Endothelial cell of umbilical vein (primary cell): Measurements from ENCODE around the gene RAB40C. TPM values are rescaled to one million over a fixed set of nuclear protein-coding genes. Genes with fewer than 3 reads are reported as not detected.

Experiments used
- BruUV-seq: library from RNA; stranded (reverse); fragments of 400-500 nt; replicated peaks from 2 replicates; lab custom pipeline; 2021; lab: Mats Ljungman, UMichigan
- CTCF ChIA-PET: fragments of 300-600, 350-600 bp; sonication (Branson Sonifier 250); formaldehyde crosslinking; loops from one replicate; lab custom pipeline; 2021; ENCODE audit warnings: antibody characterized with exemption, inconsistent platforms; lab: Charles Lee
- POLR2A ChIA-PET: fragments of 300-600, 350-600 bp; sonication (Branson Sonifier 250); formaldehyde crosslinking; loops from one replicate; lab custom pipeline; 2021; ENCODE audit warnings: antibody characterized with exemption, inconsistent platforms; lab: Charles Lee
- DNase-seq: peaks from one replicate; pipeline ENCODE4 v3.0.0-alpha.2; 2011; ENCODE audit warnings: low read depth, low spot score
- FAIRE-seq: peaks from 2 replicates; lab custom pipeline; 2011; peaks lifted over from hg19 to GRCh38; lab: Jason Lieb, UNC
- H2AFZ ChIP-seq: 2 replicates; pipeline ENCODE4 v1.6.0; 2012; ENCODE audit warnings: low read depth, low read length, control low read depth, inconsistent platforms
- H3K27ac ChIP-seq: 2 replicates; pipeline ENCODE4 v1.5.1; 2011; ENCODE audit warnings: low read depth, mild to moderate bottlenecking, control low read depth, low read length, moderate library complexity; ENCODE audit not compliant: insufficient read depth
- H3K27me3 ChIP-seq, 2 experiments: 2 replicates each; pipeline versions ENCODE4 v1.6.0 to v1.6.1; 2011; ENCODE audit warnings: low read length in 2 of 2, mixed read lengths in 1 of 2; ENCODE audit not compliant: control insufficient read depth in 2 of 2, insufficient read depth in 2 of 2
- H3K36me3 ChIP-seq, 2 experiments: 2 replicates in 1 of 2; 3 replicates in 1 of 2; pipeline ENCODE4 v1.5.1; 2011; ENCODE audit warnings: low read length in 2 of 2, mild to moderate bottlenecking in 1 of 2, moderate library complexity in 1 of 2; ENCODE audit not compliant: control insufficient read depth in 2 of 2, insufficient read depth in 2 of 2; ENCODE audit errors: extremely low read depth in 1 of 2
- H3K4me1 ChIP-seq: 3 replicates; pipeline ENCODE4 v1.5.1; 2011; ENCODE audit warnings: mild to moderate bottlenecking, low read length; ENCODE audit not compliant: control insufficient read depth, insufficient read depth; ENCODE audit errors: extremely low read depth
- H3K4me2 ChIP-seq: 2 replicates; pipeline ENCODE4 v1.6.1; 2011; ENCODE audit warnings: low read length, control low read depth, mixed read lengths; ENCODE audit not compliant: insufficient read depth
- H3K4me3 ChIP-seq, 3 experiments: fragments of 200-600 bp in 1 of 3; sonication (generic), shearing (Covaris generic) in 1 of 3; replicated peaks in 1 of 3; 2 replicates each; pipeline ENCODE4 v1.5.1; 2011 to 2016; ENCODE audit warnings: control low read depth in 3 of 3, low read length in 3 of 3, mild to moderate bottlenecking in 2 of 3, inconsistent platforms in 1 of 3, low read depth in 1 of 3, moderate library complexity in 1 of 3; ENCODE audit not compliant: insufficient read depth in 1 of 3
- H3K79me2 ChIP-seq: 2 replicates; pipeline ENCODE4 v1.6.0; 2012; ENCODE audit warnings: low read length, inconsistent platforms; ENCODE audit not compliant: control insufficient read depth, insufficient read depth
- H3K9ac ChIP-seq: replicated peaks from 2 replicates; pipeline ENCODE3; 2011; ENCODE audit warnings: low read length, control low read depth; ENCODE audit not compliant: insufficient read depth; ENCODE audit errors: extremely low read depth
- H3K9me1 ChIP-seq: replicated peaks from 3 replicates; pipeline ENCODE4 v1.6.0; 2011; ENCODE audit warnings: mild to moderate bottlenecking, low read length; ENCODE audit not compliant: control insufficient read depth, insufficient read depth; ENCODE audit errors: extremely low read depth
- H3K9me3 ChIP-seq: replicated peaks from 2 replicates; pipeline ENCODE4 v1.5.1; 2012; ENCODE audit warnings: low read length, inconsistent platforms; ENCODE audit not compliant: control insufficient read depth, insufficient read depth
- H4K20me1 ChIP-seq: replicated peaks from 2 replicates; pipeline ENCODE3; 2011; ENCODE audit warnings: mild to moderate bottlenecking, low read length; ENCODE audit not compliant: control insufficient read depth, insufficient read depth; ENCODE audit errors: extremely low read depth
- CTCF ChIP-seq, 2 donors: IDR thresholded peaks; 1 replicate in 1 of 2; 2 replicates in 1 of 2; pipeline ENCODE4 v1.5.1; 2011; ENCODE audit warnings: low read length in 2 of 2, mild to moderate bottlenecking in 2 of 2, moderate library complexity in 2 of 2, control low read depth in 1 of 2, inconsistent platforms in 1 of 2, low read depth in 1 of 2; ENCODE audit not compliant: insufficient read depth in 1 of 2; ENCODE audit errors: extremely low read depth in 1 of 2
- EZH2 ChIP-seq: IDR thresholded peaks from 2 replicates; pipeline ENCODE4 v1.6.1; 2012; ENCODE audit warnings: borderline replicate concordance, low read depth, mild to moderate bottlenecking, moderate library complexity, low read length, inconsistent platforms; ENCODE audit not compliant: severe bottlenecking
- FOS ChIP-seq: IDR thresholded peaks from 2 replicates; pipeline ENCODE4 v1.6.1; 2011; ENCODE audit warnings: mild to moderate bottlenecking, low read length, moderate library complexity, borderline replicate concordance; ENCODE audit not compliant: insufficient read depth
- GATA2 ChIP-seq: IDR thresholded peaks from 2 replicates; pipeline ENCODE4 v1.7.0; 2011; ENCODE audit warnings: low read depth, mild to moderate bottlenecking, moderate library complexity, mixed read lengths, low read length; ENCODE audit not compliant: insufficient read length, insufficient read depth
- JUN ChIP-seq: IDR thresholded peaks from 2 replicates; pipeline ENCODE4 v1.6.1; 2011; ENCODE audit warnings: borderline replicate concordance, low read depth; ENCODE audit not compliant: insufficient read length, insufficient read depth
- MAX ChIP-seq: IDR thresholded peaks from 2 replicates; pipeline ENCODE4 v1.6.1; 2011; ENCODE audit not compliant: insufficient read depth, insufficient read length
- MYC ChIP-seq: IDR thresholded peaks from one replicate; pipeline ENCODE4 v1.6.1; 2011; ENCODE audit warnings: mild to moderate bottlenecking, low read depth, low read length
- POLR2A ChIP-seq: IDR thresholded peaks from 2 replicates; pipeline ENCODE4 v1.6.1; 2012; ENCODE audit warnings: low read depth, mild to moderate bottlenecking, control low read depth, low read length
- POLR2AphosphoS5 ChIP-seq: IDR thresholded peaks from 2 replicates; pipeline ENCODE4 v1.6.1; 2012; ENCODE audit warnings: low read depth, mild to moderate bottlenecking, control low read depth, low read length, moderate library complexity; ENCODE audit not compliant: insufficient read depth
- dilution Hi-C: fragments of 300-500 bp; cut with MboI; formaldehyde crosslinking; loops from one replicate; pipeline ENCODE4 v1.15.0; 2019; ENCODE audit warnings: low sequenced_read_pairs; ENCODE audit not compliant: extremely low pct_ligation_motif_present
- intact Hi-C: fragments of 100-400 bp; cut with micrococcal nuclease; formaldehyde crosslinking; loops from one replicate; pipeline ENCODE4 v1.10.0; 2022
- polyA plus RNA-seq, 4 experiments: library from polyadenylated mRNA; depleted of rRNA in 3 of 4; stranded (reverse) in 3 of 4; unstranded in 1 of 4; fragments of >200 nt; gene quantifications; 2 replicates each; pipeline versions ENCODE4 v1.2.1 to v1.2.3, GENCODE V29; 2011 to 2012; ENCODE audit warnings: missing spikeins in 1 of 4
- total RNA-seq: library from RNA; stranded (reverse); gene quantifications from 2 replicates; pipeline ENCODE4 v1.2.3, GENCODE V29; 2021

The RAB40C gene
- total and polyA plus RNA-seq, 2 donors (not counting 3 experiments of a cell fraction or from before 2014, with no cell fraction given) = 12.4 to 18.8 TPM

GRCh38 chr16:629833-630248 lies 40.0 kb downstream of the RAB40C start:
- dilution Hi-C loops = no loop called here
- ChIA-PET CTCF (no interaction called here), POLR2A (no interaction called here)

More at GRCh38 chr16:629833-630248, 40.0 kb downstream of the RAB40C start:
- Histone ChIP-seq H3K9me1 (no peaks in the 10 kb centered on the region), H3K36me3 (peaks cover 0 to 5% of the 10 kb centered on the region in 2 experiments), H3K4me1 (peaks cover 3% of the 10 kb centered on the region), H3K9ac (no peak overlapping the region), H3K79me2 (peaks cover 2% of the 10 kb centered on the region), H3K9me3 (no peaks in the 10 kb centered on the region), H3K27me3 (no peaks in the 10 kb centered on the region), H3K4me3 (no peak overlapping the region), H3K27ac (no peak overlapping the region), H2AFZ (no peak overlapping the region), H4K20me1 (no peaks in the 10 kb centered on the region), H3K4me2 (no peak overlapping the region)
- BruUV-seq = no TSS peak
- FAIRE-seq (no peak), DNase-seq (no peak)
- intact Hi-C loops = no loop called here
- TF ChIP-seq JUN (no peak), CTCF (IDR thresholded peaks at IDR 0.05; ENCODE audit: extremely low read depth in 1 of 2, insufficient read depth in 1 of 2, low read depth in 1 of 2, low read length in 2 of 2) (no peak), POLR2AphosphoS5 (no peak), MAX (no peak), GATA2 (no peak), POLR2A (no peak), MYC (no peak), FOS (no peak), EZH2 (no peak)
